PC-3 (cell line): ENCODE data around the gene RASGRP1. TPM values are rescaled to one million over a fixed set of nuclear protein-coding genes. Genes with fewer than 3 reads are reported as not detected.

Experiments used
- ATAC-seq: fragments of 200-7000 bp; cut with Tn5 transposase; 2 replicates; pipeline ENCODE4 v1.9.1; 2020; ENCODE audit warnings: mild to moderate bottlenecking, moderate library complexity
- BruUV-seq: library from RNA; stranded (reverse); fragments of 400-500 nt; replicated peaks from 2 replicates; lab custom pipeline; 2021; lab: Mats Ljungman, UMichigan
- CTCF ChIA-PET: fragments of 300-600 bp; sonication (Branson Sonifier 250); formaldehyde crosslinking; loops from one replicate; lab custom pipeline; 2022; ENCODE audit warnings: antibody characterized with exemption; lab: Charles Lee
- POLR2A ChIA-PET: fragments of 300-600 bp; sonication (Branson Sonifier 250); formaldehyde crosslinking; loops from one replicate; lab custom pipeline; 2022; ENCODE audit warnings: antibody characterized with exemption; ENCODE audit not compliant: unreplicated experiment; lab: Charles Lee
- DNase-seq: peaks from one replicate; pipeline ENCODE4 v3.0.0-alpha.2; 2015
- H2AFZ ChIP-seq: fragments of 300-600 bp; sonication (generic); 2 replicates; pipeline ENCODE4 v1.6.0; 2016; ENCODE audit warnings: antibody characterized with exemption, low read length
- H3F3A ChIP-seq: fragments of 300-600 bp; sonication (generic); one replicate; pipeline ENCODE4 v1.6.0; 2017; ENCODE audit warnings: antibody characterized with exemption, low read length, control low read depth, mild to moderate bottlenecking; ENCODE audit not compliant: unreplicated experiment
- H3K27ac ChIP-seq: fragments of 300-600 bp; sonication (generic); 2 replicates; pipeline ENCODE4 v1.5.1; 2016; ENCODE audit warnings: mild to moderate bottlenecking, low read length
- H3K27me3 ChIP-seq: fragments of 300-600 bp; sonication (generic); 2 replicates; pipeline ENCODE4 v1.6.1; 2016; ENCODE audit warnings: low read length, mixed read lengths
- H3K36me3 ChIP-seq: fragments of 300-600 bp; sonication (generic); 2 replicates; pipeline ENCODE4 v1.6.1; 2016; ENCODE audit warnings: low read depth, mixed run types, low read length, mixed read lengths
- H3K4me1 ChIP-seq: fragments of 300-600 bp; sonication (generic); 2 replicates; pipeline ENCODE4 v1.5.1; 2016; ENCODE audit warnings: low read length; ENCODE audit not compliant: insufficient read depth
- H3K4me2 ChIP-seq: fragments of 300-600 bp; sonication (generic); 2 replicates; pipeline ENCODE4 v1.6.0; 2016; ENCODE audit warnings: low read length
- H3K4me3 ChIP-seq: fragments of 300-600 bp; sonication (generic); 2 replicates; pipeline ENCODE4 v1.5.1; 2016; ENCODE audit warnings: mild to moderate bottlenecking, low read length, mixed read lengths
- H3K79me2 ChIP-seq: fragments of 300-600 bp; sonication (generic); 2 replicates; pipeline ENCODE4 v1.6.1; 2017; ENCODE audit warnings: low read length, mixed read lengths
- H3K9ac ChIP-seq: fragments of 300-600 bp; sonication (generic); 2 replicates; pipeline ENCODE4 v1.6.0; 2016; ENCODE audit warnings: mild to moderate bottlenecking, low read length
- H3K9me2 ChIP-seq: fragments of 300-600 bp; sonication (generic); replicated peaks from 2 replicates; pipeline ENCODE4 v1.6.1; 2016; ENCODE audit warnings: mixed run types, low read length, mixed read lengths
- H3K9me3 ChIP-seq: fragments of 300-600 bp; sonication (generic); 2 replicates; pipeline ENCODE4 v1.6.1; 2016; ENCODE audit warnings: low read length, mixed read lengths
- H4K20me1 ChIP-seq: fragments of 300-600 bp; sonication (generic); 2 replicates; pipeline ENCODE4 v1.6.1; 2016; ENCODE audit warnings: low read length, mixed read lengths
- CTCF ChIP-seq: fragments of 300-600 bp; sonication (generic); conservative IDR thresholded peaks from 2 replicates; pipeline ENCODE4 v1.5.1; 2017; ENCODE audit warnings: antibody characterized with exemption, low read depth, mild to moderate bottlenecking, low read length
- EZH2 ChIP-seq: fragments of 300-600 bp; sonication (generic); IDR thresholded peaks from one replicate; pipeline ENCODE4 v1.6.1; 2017; ENCODE audit warnings: antibody characterized with exemption, mild to moderate bottlenecking, low read length; ENCODE audit not compliant: unreplicated experiment
- EZH2phosphoT487 ChIP-seq: fragments of 300-600 bp; sonication (generic); IDR thresholded peaks from 2 replicates; pipeline ENCODE4 v1.6.1; 2018; ENCODE audit warnings: mild to moderate bottlenecking, antibody characterized with exemption, low read length, borderline replicate concordance
- intact Hi-C: fragments of 100-400 bp; cut with micrococcal nuclease; formaldehyde crosslinking; loops from 2 replicates; pipeline ENCODE4 v1.9.0; 2023
- total RNA-seq: library from RNA; depleted of rRNA; stranded (reverse); fragments of >200 nt; gene quantifications from 2 replicates; pipeline ENCODE4 v1.2.3, GENCODE V29; 2014

The RASGRP1 gene
- total RNA-seq, 1 experiment from 2014 or later = not detected

GRCh38 chr15:38576261-38576660 is 11.6 kb upstream of the RASGRP1 start:
- Histone ChIP-seq H3K27ac (no peak overlapping the region), H3K79me2 (no peaks in the 10 kb centered on the region), H3K27me3 (peaks cover 76% of the 10 kb centered on the region), H4K20me1 (no peaks in the 10 kb centered on the region), H3K9me3 (no peaks in the 10 kb centered on the region), H3K4me3 (no peak overlapping the region), H3K9ac (no peak overlapping the region), H3K36me3 (no peaks in the 10 kb centered on the region), H2AFZ (no peak overlapping the region), H3F3A (no peaks in the 10 kb centered on the region), H3K9me2 (no peaks in the 10 kb centered on the region), H3K4me1 (no peaks in the 10 kb centered on the region), H3K4me2 (no peak overlapping the region)
- DNase-seq (no peak), ATAC-seq (no peak)
- TF ChIP-seq EZH2phosphoT487 = no peak
- no peak for TF ChIP-seq EZH2
- TF ChIP-seq CTCF = no peak
- POLR2A ChIA-PET = no interaction called here
- intact Hi-C loops = no loop called here
- no TSS peak for BruUV-seq
- CTCF ChIA-PET = no interaction called here

- no peaks in the 10 kb centered on the region for H3K4me1 ChIP-seq
These were observed 665 bp upstream of the RASGRP1 start for GRCh38 chr15:38565287-38565670.

More at GRCh38 chr15:38565287-38565670, 665 bp upstream of the RASGRP1 start:
- intact Hi-C loops = loop anchor here (2.0 to 10.0 kb wide), 3 partner anchors 80 to 123 kb away; no protein-coding TSS in a partner anchor
- BruUV-seq = no TSS peak
- no peaks in the 10 kb centered on the region for H3K9me3 ChIP-seq
- no peak overlapping the region for H3K4me2 ChIP-seq
- H4K20me1 ChIP-seq = no peaks in the 10 kb centered on the region
- ChIA-PET CTCF (no interaction called here), POLR2A (no interaction called here)
- H3F3A ChIP-seq = no peaks in the 10 kb centered on the region
- no peaks in the 10 kb centered on the region for H3K9me2 ChIP-seq
- no peak overlapping the region for H3K4me3 ChIP-seq
- TF ChIP-seq EZH2phosphoT487 (no peak), EZH2 (no peak), CTCF (no peak)
- no peak for ATAC-seq
- H3K36me3 ChIP-seq = no peaks in the 10 kb centered on the region
- no peaks in the 10 kb centered on the region for H3K79me2 ChIP-seq
- no peak overlapping the region for H3K27ac ChIP-seq
- no peak overlapping the region for H2AFZ ChIP-seq
- H3K27me3 ChIP-seq = peaks cover 41% of the 10 kb centered on the region
- no peak overlapping the region for H3K9ac ChIP-seq
- no peak for DNase-seq
